Suprapubic skin (tissue), 4 donors: ENCODE measurements around the gene HEBP1. TPM values are rescaled to one million over a fixed set of nuclear protein-coding genes. Genes with fewer than 3 reads are reported as not detected.

Experiments used
- DNase-seq, 2 donors: peaks; one replicate each; pipeline ENCODE4 v3.0.0-alpha.2; 2019; ENCODE audit warnings: low spot score in 2 of 2
- H3K27ac ChIP-seq: fragments of 200-600 bp; sonication (generic); one replicate; pipeline ENCODE4 v1.5.1; 2019
- H3K27me3 ChIP-seq: fragments of 200-600 bp; sonication (generic); one replicate; pipeline ENCODE4 v1.5.1; 2019
- H3K36me3 ChIP-seq: fragments of 200-600 bp; sonication (generic); one replicate; pipeline ENCODE4 v1.5.1; 2019
- H3K4me1 ChIP-seq: fragments of 200-600 bp; sonication (generic); one replicate; pipeline ENCODE4 v1.5.1; 2019
- H3K4me3 ChIP-seq: fragments of 200-600 bp; sonication (generic); one replicate; pipeline ENCODE4 v1.5.1; 2019; ENCODE audit warnings: mild to moderate bottlenecking
- H3K9me3 ChIP-seq: fragments of 200-600 bp; sonication (generic); one replicate; pipeline ENCODE4 v1.5.1; 2019
- EP300 ChIP-seq: sonication (generic); formaldehyde crosslinking; IDR thresholded peaks from one replicate; pipeline ENCODE4 v1.6.1; 2017; ENCODE audit warnings: antibody characterized with exemption
- POLR2A ChIP-seq, 2 donors: fragments of 450-650 bp; IDR thresholded peaks; one replicate each; pipeline ENCODE4 v1.6.1; 2017; ENCODE audit warnings: antibody characterized with exemption in 2 of 2, mild to moderate bottlenecking in 2 of 2, moderate library complexity in 2 of 2
- POLR2AphosphoS5 ChIP-seq, 3 donors: sonication (generic); formaldehyde crosslinking; IDR thresholded peaks; one replicate each; pipeline ENCODE4 v1.6.1; 2017; ENCODE audit warnings: antibody characterized with exemption in 3 of 3
- WGBS: methylation state at CpG from one replicate; pipeline ENCODE4 v1.1.5; 2018; 5-methylcytosine and 5-hydroxymethylcytosine counted together
- total RNA-seq, 4 donors: library from RNA; depleted of rRNA; stranded (reverse); fragments of >200 nt; gene quantifications; one replicate each; pipeline ENCODE4 v1.1.0, GENCODE V29; 2016
- TF ChIP-seq, protein P1 (sequence below), 2 donors: fragments of 200-600 bp in 1 of 2; fragments of 450-650 bp in 1 of 2; sonication (generic) in 1 of 2; IDR thresholded peaks; one replicate each; pipeline ENCODE4 v1.5.1; 2016 to 2019; ENCODE audit warnings: antibody characterized with exemption in 2 of 2, mild to moderate bottlenecking in 1 of 2, moderate library complexity in 1 of 2

HEBP1 gene
- total RNA-seq, 4 donors from 2014 or later: 34.2 to 38.7 (median 36.2) TPM

DNA sequence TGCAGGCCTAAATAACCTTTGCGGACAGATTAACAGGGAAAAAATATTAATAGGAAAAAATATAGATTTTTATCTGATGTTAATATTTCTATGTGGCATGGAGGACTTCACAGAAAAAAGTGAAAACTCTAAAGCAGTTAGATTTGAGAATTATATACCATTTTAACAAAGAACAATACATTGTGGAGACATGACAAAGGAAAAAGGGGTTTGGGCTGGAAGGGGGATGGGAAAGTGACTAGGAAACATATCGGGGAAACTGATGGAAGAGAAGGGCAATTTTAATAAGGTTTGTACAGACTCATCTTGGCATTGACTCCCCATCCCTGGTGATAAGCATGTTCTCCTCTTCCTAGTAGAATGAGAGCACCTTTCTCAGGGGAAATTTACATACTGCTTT lies 27.0 kb downstream of the HEBP1 start:
- no peaks in the 10 kb centered on the region for H3K9me3 ChIP-seq
- peaks cover 17% of the 10 kb centered on the region for H3K4me1 ChIP-seq
- 97% methylated on average over 2 of the region's 2 CpGs for WGBS
- peaks cover 47% of the 10 kb centered on the region for H3K36me3 ChIP-seq
- DNase-seq: no peak
- H3K27me3 ChIP-seq: no peaks in the 10 kb centered on the region
- no peak overlapping the region for H3K27ac ChIP-seq
- TF ChIP-seq EP300: no peak
- no peak for TF ChIP-seq POLR2A (IDR thresholded peaks at IDR 0.05)
- TF ChIP-seq, protein P1, sequence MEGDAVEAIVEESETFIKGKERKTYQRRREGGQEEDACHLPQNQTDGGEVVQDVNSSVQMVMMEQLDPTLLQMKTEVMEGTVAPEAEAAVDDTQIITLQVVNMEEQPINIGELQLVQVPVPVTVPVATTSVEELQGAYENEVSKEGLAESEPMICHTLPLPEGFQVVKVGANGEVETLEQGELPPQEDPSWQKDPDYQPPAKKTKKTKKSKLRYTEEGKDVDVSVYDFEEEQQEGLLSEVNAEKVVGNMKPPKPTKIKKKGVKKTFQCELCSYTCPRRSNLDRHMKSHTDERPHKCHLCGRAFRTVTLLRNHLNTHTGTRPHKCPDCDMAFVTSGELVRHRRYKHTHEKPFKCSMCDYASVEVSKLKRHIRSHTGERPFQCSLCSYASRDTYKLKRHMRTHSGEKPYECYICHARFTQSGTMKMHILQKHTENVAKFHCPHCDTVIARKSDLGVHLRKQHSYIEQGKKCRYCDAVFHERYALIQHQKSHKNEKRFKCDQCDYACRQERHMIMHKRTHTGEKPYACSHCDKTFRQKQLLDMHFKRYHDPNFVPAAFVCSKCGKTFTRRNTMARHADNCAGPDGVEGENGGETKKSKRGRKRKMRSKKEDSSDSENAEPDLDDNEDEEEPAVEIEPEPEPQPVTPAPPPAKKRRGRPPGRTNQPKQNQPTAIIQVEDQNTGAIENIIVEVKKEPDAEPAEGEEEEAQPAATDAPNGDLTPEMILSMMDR (IDR thresholded peaks at IDR 0.05): no peak
- TF ChIP-seq POLR2AphosphoS5 (IDR thresholded peaks at IDR 0.05): no peak
- no peak overlapping the region for H3K4me3 ChIP-seq

DNA sequence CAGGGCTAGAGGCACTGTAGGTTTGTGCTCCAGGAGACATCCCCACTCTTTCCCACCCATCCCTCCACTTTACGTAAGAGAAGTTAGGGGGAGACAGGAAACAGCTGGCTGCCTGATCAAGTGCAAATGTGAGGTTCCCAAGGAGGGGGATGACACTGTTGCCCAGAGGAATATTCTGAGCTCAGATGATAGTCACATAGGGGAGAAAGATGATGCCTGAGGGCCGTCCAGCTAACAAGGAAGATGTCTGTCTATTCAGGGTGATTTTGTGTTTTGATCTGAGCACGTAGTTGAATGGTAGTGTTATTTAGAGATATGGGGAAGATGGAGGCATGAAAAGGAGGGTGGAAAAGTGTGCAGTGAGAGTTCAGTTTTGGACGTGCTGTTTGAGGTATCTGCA lies 34.2 kb downstream of the HEBP1 start:
- Histone ChIP-seq H3K4me3 (no peak overlapping the region), H3K27ac (no peak overlapping the region), H3K9me3 (no peaks in the 10 kb centered on the region), H3K4me1 (no peaks in the 10 kb centered on the region), H3K27me3 (no peaks in the 10 kb centered on the region), H3K36me3 (peaks cover 9% of the 10 kb centered on the region)
- no peak for DNase-seq
- 73% methylated on average over 4 of the region's 4 CpGs for WGBS
- TF ChIP-seq POLR2A (IDR thresholded peaks at IDR 0.05) (no peak), EP300 (no peak)

DNA sequence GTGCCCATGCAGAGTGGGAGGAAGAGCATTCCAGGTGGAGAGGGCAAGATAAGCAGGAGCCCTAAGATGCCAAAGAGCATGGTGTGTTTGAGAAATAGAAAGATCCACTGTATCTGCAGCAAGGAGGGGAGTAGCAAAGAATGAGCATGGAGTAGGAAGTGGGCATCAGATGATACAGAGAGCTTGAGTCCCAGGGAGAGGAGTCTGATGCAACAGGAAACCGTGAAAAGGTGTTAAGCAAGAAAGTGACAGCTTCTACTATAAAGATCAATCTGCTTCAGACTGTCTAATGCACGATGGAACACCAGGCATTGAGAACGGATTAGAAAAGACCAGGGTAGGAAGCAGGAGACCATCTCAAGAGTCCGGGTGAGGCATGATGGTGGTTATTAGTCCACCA lies 35.8 kb downstream of the HEBP1 start:
- no peaks in the 10 kb centered on the region for H3K9me3 ChIP-seq
- no peak for DNase-seq
- H3K36me3 ChIP-seq: peaks cover 5% of the 10 kb centered on the region
- no peak for TF ChIP-seq POLR2AphosphoS5 (IDR thresholded peaks at IDR 0.05)
- no peak for TF ChIP-seq EP300
- no peak overlapping the region for H3K27ac ChIP-seq
- 78% methylated on average over 4 of the region's 4 CpGs for WGBS
- H3K4me1 ChIP-seq: no peaks in the 10 kb centered on the region
- H3K27me3 ChIP-seq: no peaks in the 10 kb centered on the region
- H3K4me3 ChIP-seq: no peak overlapping the region

DNA sequence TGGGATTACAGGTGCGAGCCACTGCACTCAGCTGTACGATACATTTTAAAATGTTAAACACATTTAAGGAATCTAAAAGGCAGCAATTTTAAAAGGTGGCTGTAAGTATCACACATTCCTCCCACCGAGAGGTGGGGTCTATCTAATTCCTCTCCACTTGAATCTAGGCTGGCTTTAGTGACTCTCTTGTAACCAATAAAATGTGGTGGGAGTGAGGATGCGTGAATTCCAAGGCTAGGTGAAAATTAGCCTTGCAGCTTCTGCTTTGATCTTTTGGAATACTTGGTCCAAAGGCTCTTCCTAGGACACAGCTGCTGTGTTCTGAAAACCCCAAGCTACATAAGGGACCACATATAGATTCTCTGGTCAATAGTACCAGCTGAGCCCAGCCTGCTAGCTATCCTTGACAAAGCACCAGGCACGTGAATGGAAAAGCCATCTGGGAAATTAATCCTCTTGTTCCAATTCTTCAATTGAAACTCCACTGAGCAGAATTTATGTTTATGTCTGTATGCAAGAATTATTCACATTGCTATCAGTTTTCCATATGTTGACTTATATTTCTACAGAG lies 39.3 kb downstream of the HEBP1 start:
- no peak overlapping the region for H3K27ac ChIP-seq
- TF ChIP-seq EP300 (no peak), POLR2AphosphoS5 (IDR thresholded peaks at IDR 0.05) (no peak), POLR2A (IDR thresholded peaks at IDR 0.05) (no peak)
- TF ChIP-seq, protein P1 (IDR thresholded peaks at IDR 0.05): no peak
- DNase-seq: no peak
- H3K27me3 ChIP-seq: no peaks in the 10 kb centered on the region
- H3K4me1 ChIP-seq: no peaks in the 10 kb centered on the region
- no peaks in the 10 kb centered on the region for H3K9me3 ChIP-seq
- no peaks in the 10 kb centered on the region for H3K36me3 ChIP-seq
- 80% methylated on average over 5 of the region's 5 CpGs for WGBS
- no peak overlapping the region for H3K4me3 ChIP-seq

DNA sequence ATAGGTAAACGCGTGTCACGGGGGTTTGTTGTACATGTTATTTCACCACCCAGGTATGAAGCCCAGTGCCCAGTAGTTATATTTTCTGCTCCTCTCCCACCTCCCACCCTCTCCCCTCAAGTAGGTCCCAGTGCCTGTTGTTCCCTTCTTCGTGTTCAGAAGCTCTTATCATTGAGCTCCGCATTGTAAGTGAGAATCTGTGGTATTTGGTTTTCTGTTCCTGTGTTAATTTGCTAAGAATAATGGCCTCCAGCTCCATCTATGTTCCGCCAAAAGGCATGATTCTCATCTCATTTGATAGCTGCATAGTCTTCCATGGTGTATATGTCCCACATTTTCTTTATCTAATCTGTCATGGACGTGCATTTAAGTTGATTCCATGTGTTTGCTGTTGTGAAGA lies 41.2 kb downstream of the HEBP1 start:
- Histone ChIP-seq H3K27me3 (no peaks in the 10 kb centered on the region), H3K4me3 (no peak overlapping the region), H3K9me3 (no peaks in the 10 kb centered on the region), H3K36me3 (no peaks in the 10 kb centered on the region), H3K4me1 (no peaks in the 10 kb centered on the region), H3K27ac (no peak overlapping the region)
- DNase-seq: no peak
- WGBS: 70% methylated on average over 7 of the region's 7 CpGs
- TF ChIP-seq POLR2A (IDR thresholded peaks at IDR 0.05): no peak

DNA sequence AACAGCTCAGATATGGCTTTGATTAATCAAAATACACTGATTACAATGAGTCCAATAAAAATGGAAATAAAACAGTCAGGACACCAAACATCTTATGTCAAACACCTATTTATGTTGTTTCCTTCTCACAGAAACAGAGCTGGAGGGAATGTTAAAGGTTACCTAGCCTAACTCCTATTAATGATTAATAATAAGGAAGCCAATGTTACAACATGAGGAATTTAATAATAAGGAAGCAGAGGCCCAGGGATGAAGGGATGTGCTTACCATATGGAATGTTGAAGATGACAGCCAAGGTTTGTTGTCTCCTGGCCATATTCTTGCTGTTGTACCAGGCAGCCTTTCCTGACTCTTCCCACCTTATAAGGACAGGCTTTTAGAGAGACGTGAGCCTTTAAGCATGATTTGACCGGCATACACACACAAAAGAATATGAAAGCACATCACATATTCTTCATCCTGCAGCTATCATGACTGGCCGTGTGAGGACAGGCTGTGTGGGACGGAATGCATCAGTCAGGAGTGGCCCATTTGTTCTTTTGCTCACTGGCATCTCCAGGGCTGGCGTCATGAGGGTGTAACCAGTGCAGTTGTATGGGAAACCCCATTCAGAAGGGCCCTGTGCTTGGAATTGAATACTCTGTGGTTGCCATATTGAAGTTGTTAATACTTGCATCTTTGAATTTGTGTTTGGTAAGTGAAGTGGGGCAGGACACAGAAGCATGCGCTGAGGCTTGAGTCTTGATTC lies 45.0 kb downstream of the HEBP1 start:
- Histone ChIP-seq H3K27me3 (no peaks in the 10 kb centered on the region), H3K9me3 (no peaks in the 10 kb centered on the region), H3K4me3 (no peak overlapping the region), H3K27ac (no peak overlapping the region), H3K4me1 (no peaks in the 10 kb centered on the region), H3K36me3 (no peaks in the 10 kb centered on the region)
- 91% methylated on average over 6 of the region's 6 CpGs for WGBS
- TF ChIP-seq, protein P1 (IDR thresholded peaks at IDR 0.05): no peak
- TF ChIP-seq POLR2A (IDR thresholded peaks at IDR 0.05) (no peak), POLR2AphosphoS5 (IDR thresholded peaks at IDR 0.05) (no peak), EP300 (no peak)
- no peak for DNase-seq
